ENCODE data around the gene SIRT1.

GRCh38 chr10:67936416-67936815 lies 52.0 kb downstream of the SIRT1 start:
- TF ChIP-seq EZH2 (IDR thresholded peaks at IDR 0.05; ENCODE audit: low read length, unreplicated experiment) (no peak), EZH2phosphoT487 (IDR thresholded peaks at IDR 0.05; ENCODE audit: borderline replicate concordance, low read length) (no peak), CTCF (conservative IDR thresholded peaks at IDR 0.05; ENCODE audit: low read depth, low read length) (no peak)

Data from PC-3 (cell line).